GM12873 (cell line): ENCODE measurements around the gene LDLRAP1.

Source experiments
- TF ChIP-seq, protein P1 (sequence below): IDR thresholded peaks from 2 replicates; pipeline ENCODE4 v1.5.1; 2012; ENCODE audit warnings: low read depth, mild to moderate bottlenecking, moderate library complexity, low read length, control low read depth; ENCODE audit not compliant: insufficient read depth; ENCODE audit errors: missing control alignments

Gene LDLRAP1

DNA sequence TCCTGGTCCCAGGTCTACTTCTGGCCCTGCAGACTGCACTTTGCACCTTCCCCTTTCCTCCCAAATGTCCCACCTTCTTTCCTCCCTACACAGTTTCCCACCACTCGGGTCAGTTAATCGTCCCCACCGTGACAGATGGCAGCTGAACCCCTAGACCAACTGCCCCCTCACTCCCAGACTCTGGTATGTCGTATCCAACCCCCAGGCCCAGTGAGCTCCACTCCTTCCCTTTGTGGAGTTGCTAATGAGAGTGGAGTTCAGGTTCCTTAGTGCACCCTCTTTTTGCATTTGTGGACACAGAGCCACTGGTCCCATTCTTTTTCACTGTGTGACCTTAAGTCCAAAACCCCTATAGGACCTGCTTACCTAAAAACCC, 75.0 kb downstream of the LDLRAP1 start:
- TF ChIP-seq, protein P1, sequence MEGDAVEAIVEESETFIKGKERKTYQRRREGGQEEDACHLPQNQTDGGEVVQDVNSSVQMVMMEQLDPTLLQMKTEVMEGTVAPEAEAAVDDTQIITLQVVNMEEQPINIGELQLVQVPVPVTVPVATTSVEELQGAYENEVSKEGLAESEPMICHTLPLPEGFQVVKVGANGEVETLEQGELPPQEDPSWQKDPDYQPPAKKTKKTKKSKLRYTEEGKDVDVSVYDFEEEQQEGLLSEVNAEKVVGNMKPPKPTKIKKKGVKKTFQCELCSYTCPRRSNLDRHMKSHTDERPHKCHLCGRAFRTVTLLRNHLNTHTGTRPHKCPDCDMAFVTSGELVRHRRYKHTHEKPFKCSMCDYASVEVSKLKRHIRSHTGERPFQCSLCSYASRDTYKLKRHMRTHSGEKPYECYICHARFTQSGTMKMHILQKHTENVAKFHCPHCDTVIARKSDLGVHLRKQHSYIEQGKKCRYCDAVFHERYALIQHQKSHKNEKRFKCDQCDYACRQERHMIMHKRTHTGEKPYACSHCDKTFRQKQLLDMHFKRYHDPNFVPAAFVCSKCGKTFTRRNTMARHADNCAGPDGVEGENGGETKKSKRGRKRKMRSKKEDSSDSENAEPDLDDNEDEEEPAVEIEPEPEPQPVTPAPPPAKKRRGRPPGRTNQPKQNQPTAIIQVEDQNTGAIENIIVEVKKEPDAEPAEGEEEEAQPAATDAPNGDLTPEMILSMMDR: no peak
